Bronchial epithelial cell (primary cell): ENCODE measurements around the gene LRMDA. TPM values are rescaled to one million over a fixed set of nuclear protein-coding genes. Genes with fewer than 3 reads are reported as not detected.

ENCODE experiments used
- DNase-seq: peaks from one replicate; pipeline ENCODE4 v3.0.0-alpha.2; 2010; ENCODE audit warnings: low read depth
- FAIRE-seq: peaks from 2 replicates; lab custom pipeline; 2011; peaks lifted over from hg19 to GRCh38; lab: Jason Lieb, UNC
- H3K27me3 ChIP-seq: 2 replicates; pipeline ENCODE4 v1.5.1; 2011; ENCODE audit warnings: low read length; ENCODE audit not compliant: control insufficient read depth, insufficient read depth
- H3K36me3 ChIP-seq: 2 replicates; pipeline ENCODE4 v1.5.1; 2011; ENCODE audit warnings: low read length; ENCODE audit not compliant: control insufficient read depth, insufficient read depth
- H3K4me3 ChIP-seq: 2 replicates; pipeline ENCODE4 v1.5.1; 2011; ENCODE audit warnings: mild to moderate bottlenecking, low read depth, low read length, control low read depth
- total RNA-seq: library from RNA; depleted of rRNA; stranded (reverse); fragments of >200 nt; gene quantifications from 2 replicates; pipeline ENCODE4 v1.2.1, GENCODE V29; 2014
- TF ChIP-seq, protein P1 (sequence below): IDR thresholded peaks from 2 replicates; pipeline ENCODE4 v1.5.1; 2011; ENCODE audit warnings: mild to moderate bottlenecking, moderate library complexity, low read length, control low read depth, inconsistent platforms; ENCODE audit not compliant: insufficient read depth, severe bottlenecking

Gene LRMDA
- total RNA-seq, 1 donor from 2014 or later = 1.6 TPM

- FAIRE-seq (no peak), DNase-seq (no peak)
- Histone ChIP-seq H3K27me3 (no peaks in the 10 kb centered on the region), H3K4me3 (no peak overlapping the region), H3K36me3 (no peaks in the 10 kb centered on the region)
- TF ChIP-seq, protein P1, sequence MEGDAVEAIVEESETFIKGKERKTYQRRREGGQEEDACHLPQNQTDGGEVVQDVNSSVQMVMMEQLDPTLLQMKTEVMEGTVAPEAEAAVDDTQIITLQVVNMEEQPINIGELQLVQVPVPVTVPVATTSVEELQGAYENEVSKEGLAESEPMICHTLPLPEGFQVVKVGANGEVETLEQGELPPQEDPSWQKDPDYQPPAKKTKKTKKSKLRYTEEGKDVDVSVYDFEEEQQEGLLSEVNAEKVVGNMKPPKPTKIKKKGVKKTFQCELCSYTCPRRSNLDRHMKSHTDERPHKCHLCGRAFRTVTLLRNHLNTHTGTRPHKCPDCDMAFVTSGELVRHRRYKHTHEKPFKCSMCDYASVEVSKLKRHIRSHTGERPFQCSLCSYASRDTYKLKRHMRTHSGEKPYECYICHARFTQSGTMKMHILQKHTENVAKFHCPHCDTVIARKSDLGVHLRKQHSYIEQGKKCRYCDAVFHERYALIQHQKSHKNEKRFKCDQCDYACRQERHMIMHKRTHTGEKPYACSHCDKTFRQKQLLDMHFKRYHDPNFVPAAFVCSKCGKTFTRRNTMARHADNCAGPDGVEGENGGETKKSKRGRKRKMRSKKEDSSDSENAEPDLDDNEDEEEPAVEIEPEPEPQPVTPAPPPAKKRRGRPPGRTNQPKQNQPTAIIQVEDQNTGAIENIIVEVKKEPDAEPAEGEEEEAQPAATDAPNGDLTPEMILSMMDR = no peak
Measured at GRCh38 chr10:76356557-76356956, 925.1 kb downstream of the LRMDA start.

GRCh38 chr10:76357726-76358415 lies 926.4 kb downstream of the LRMDA start:
- no peak overlapping the region for H3K4me3 ChIP-seq
- H3K27me3 ChIP-seq = no peaks in the 10 kb centered on the region
- H3K36me3 ChIP-seq = no peaks in the 10 kb centered on the region
- FAIRE-seq = no peak
- no peak for DNase-seq
- TF ChIP-seq, protein P1 = no peak

DNA sequence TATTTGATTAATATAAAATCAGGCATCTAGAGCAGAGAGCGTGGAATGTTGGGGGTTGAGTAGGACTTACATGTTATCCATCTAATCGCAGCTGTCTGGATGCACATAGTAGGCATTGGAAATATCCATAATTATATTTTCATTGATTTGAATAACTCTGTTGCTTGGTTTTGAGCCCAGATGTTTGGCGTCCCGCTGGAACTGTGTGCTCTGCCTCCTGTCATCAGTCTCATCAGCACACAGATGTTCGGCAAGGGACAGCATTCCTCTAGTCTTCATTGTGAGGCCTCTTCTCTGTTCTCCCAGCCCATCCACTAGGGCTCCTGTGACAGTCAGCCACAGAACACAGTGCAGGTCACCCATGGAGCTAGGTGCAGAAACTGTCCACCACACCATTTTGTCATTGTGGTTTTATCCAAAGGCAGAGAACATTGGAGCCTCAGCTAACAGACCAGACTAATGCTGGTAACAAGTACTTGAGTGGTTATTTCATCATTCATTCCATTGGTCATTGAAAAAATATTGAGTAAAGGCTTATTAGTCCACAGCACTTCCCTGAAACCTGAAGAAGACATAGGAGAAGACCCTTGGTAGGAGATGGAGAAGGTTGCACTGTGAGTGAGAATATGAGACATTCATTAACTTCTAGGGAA lies 927.4 kb downstream of the LRMDA start:
- TF ChIP-seq, protein P1 = no peak
- FAIRE-seq (no peak), DNase-seq (no peak)
- H3K36me3 ChIP-seq = no peaks in the 10 kb centered on the region
- H3K27me3 ChIP-seq = no peaks in the 10 kb centered on the region
- no peak overlapping the region for H3K4me3 ChIP-seq

DNA sequence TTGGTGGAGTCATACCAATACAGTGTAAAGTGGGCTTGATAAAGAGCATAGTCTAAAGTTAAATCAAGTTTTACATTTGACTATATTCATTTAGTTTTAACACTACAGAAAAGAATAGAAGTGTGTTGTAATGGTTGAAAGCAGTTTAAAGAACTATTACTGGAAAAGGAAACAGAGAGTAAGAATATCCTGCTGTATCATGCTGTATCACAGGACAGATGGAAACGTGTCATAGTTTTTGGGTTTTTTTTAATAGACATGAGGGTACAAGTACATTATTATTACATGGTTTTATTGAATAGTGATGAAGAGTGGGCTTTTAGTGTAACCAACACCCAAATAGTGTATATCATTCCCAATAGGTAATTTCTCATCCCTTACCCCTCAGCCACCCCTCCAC lies 944.3 kb downstream of the LRMDA start:
- no peaks in the 10 kb centered on the region for H3K27me3 ChIP-seq
- DNase-seq (peak; percentile 17), FAIRE-seq (no peak)
- H3K36me3 ChIP-seq = no peaks in the 10 kb centered on the region
- TF ChIP-seq, protein P1 = no peak
- H3K4me3 ChIP-seq = no peak overlapping the region

GRCh38 chr10:76382381-76382851 lies 951.0 kb downstream of the LRMDA start:
- Histone ChIP-seq H3K36me3 (no peaks in the 10 kb centered on the region), H3K4me3 (no peak overlapping the region), H3K27me3 (no peaks in the 10 kb centered on the region)
- TF ChIP-seq, protein P1 = no peak
- no peak for FAIRE-seq
- DNase-seq = no peak
